Caco-2 (cell line): ENCODE results near the gene SLC11A2. TPM values are rescaled to one million over a fixed set of nuclear protein-coding genes. Genes with fewer than 3 reads are reported as not detected.

ENCODE experiments used
- BruUV-seq: library from RNA; stranded (reverse); fragments of 400-500 nt; replicated peaks from 2 replicates; lab custom pipeline; 2021; lab: Mats Ljungman, UMichigan
- CTCF ChIA-PET: fragments of 300-600 bp; sonication (Branson Sonifier 250); formaldehyde crosslinking; loops from one replicate; lab custom pipeline; 2022; ENCODE audit warnings: antibody characterized with exemption; lab: Charles Lee
- POLR2A ChIA-PET: fragments of 300-600 bp; sonication (Branson Sonifier 250); formaldehyde crosslinking; loops from one replicate; lab custom pipeline; 2022; ENCODE audit warnings: antibody characterized with exemption; lab: Charles Lee
- DNase-seq, 2 experiments: peaks; one replicate each; pipeline versions ENCODE4 v3.0.0 to v3.0.0-alpha.2; 2020 to 2022
- H3K27me3 ChIP-seq: replicated peaks from 2 replicates; pipeline ENCODE4 v1.6.0; 2011; ENCODE audit warnings: low read length; ENCODE audit not compliant: control insufficient read depth, insufficient read depth
- H3K36me3 ChIP-seq: 2 replicates; pipeline ENCODE4 v1.5.1; 2011; ENCODE audit warnings: low read length; ENCODE audit not compliant: control insufficient read depth, insufficient read depth
- H3K4me1 ChIP-seq: fragments of 250-450 bp; sonication (Bioruptor Pico); 2 replicates; pipeline ENCODE4 v1.5.1; 2020; ENCODE audit warnings: mild to moderate bottlenecking
- H3K4me3 ChIP-seq: 2 replicates; pipeline ENCODE4 v1.5.1; 2011; ENCODE audit warnings: low read depth, mild to moderate bottlenecking, control low read depth, low read length
- H3K9me3 ChIP-seq: fragments of 250-450 bp; sonication (Bioruptor Pico); 2 replicates; pipeline ENCODE4 v1.5.1; 2020; ENCODE audit warnings: mild to moderate bottlenecking, moderate library complexity
- H3K27ac Mint-ChIP-seq: one replicate; pipeline ENCODE4 v1.8.0; 2022; ENCODE audit warnings: mixed read lengths; ENCODE audit not compliant: unreplicated experiment
- H3K27me3 Mint-ChIP-seq: one replicate; pipeline ENCODE4 v1.8.0; 2022; ENCODE audit warnings: mixed read lengths; ENCODE audit not compliant: insufficient read depth, unreplicated experiment
- H3K36me3 Mint-ChIP-seq: one replicate; pipeline ENCODE4 v1.8.0; 2022; ENCODE audit warnings: mild to moderate bottlenecking, mixed read lengths; ENCODE audit not compliant: insufficient read depth, unreplicated experiment
- H3K4me1 Mint-ChIP-seq: one replicate; pipeline ENCODE4 v1.8.0; 2022; ENCODE audit warnings: low read depth, mixed read lengths; ENCODE audit not compliant: unreplicated experiment
- H3K4me3 Mint-ChIP-seq: one replicate; pipeline ENCODE4 v1.8.0; 2022; ENCODE audit warnings: mild to moderate bottlenecking, moderate library complexity, mixed read lengths; ENCODE audit not compliant: unreplicated experiment
- H3K9me3 Mint-ChIP-seq: one replicate; pipeline ENCODE4 v1.8.0; 2022; ENCODE audit warnings: mixed read lengths; ENCODE audit not compliant: unreplicated experiment
- CTCF ChIP-seq, 2 experiments: fragments of 200-600 bp in 1 of 2; IDR thresholded peaks; 1 replicate in 1 of 2; 2 replicates in 1 of 2; pipeline versions ENCODE4 v1.5.1 to v1.8.0; 2011 to 2022; ENCODE audit warnings: antibody characterized with exemption in 1 of 2, control low read depth in 1 of 2, inconsistent platforms in 1 of 2, low read depth in 1 of 2, low read length in 1 of 2, mild to moderate bottlenecking in 1 of 2, moderate library complexity in 1 of 2; ENCODE audit not compliant: insufficient read depth in 1 of 2, severe bottlenecking in 1 of 2, unreplicated experiment in 1 of 2
- intact Hi-C: fragments of 100-400 bp; cut with micrococcal nuclease; formaldehyde crosslinking; loops from one replicate; pipeline ENCODE4 v1.10.0; 2022; ENCODE audit not compliant: unreplicated experiment
- total RNA-seq: library from RNA; stranded (reverse); gene quantifications from 2 replicates; pipeline ENCODE4 v1.2.3, GENCODE V29; 2022

SLC11A2 gene
- total RNA-seq, 1 experiment from 2014 or later = 115 TPM

GRCh38 chr12:50985322-50985721, 40.9 kb downstream of the SLC11A2 start:
- ChIA-PET POLR2A (no interaction called here), CTCF (interaction anchor here (1.0 to 4.9 kb wide), 2 partner anchors 19 to 160 kb away, joined by 3 to 88 read pairs; no protein-coding TSS in a partner anchor)
- Mint-ChIP-seq H3K4me1 (peaks cover 28% of the 10 kb centered on the region), H3K27ac (no peak overlapping the region), H3K36me3 (peaks cover 33% of the 10 kb centered on the region), H3K4me3 (no peak overlapping the region), H3K9me3 (no peaks in the 10 kb centered on the region), H3K27me3 (no peaks in the 10 kb centered on the region)
- DNase-seq = no peak
- Histone ChIP-seq H3K27me3 (no peaks in the 10 kb centered on the region), H3K4me1 (peaks cover 16% of the 10 kb centered on the region), H3K4me3 (no peak overlapping the region), H3K9me3 (no peaks in the 10 kb centered on the region), H3K36me3 (peaks cover 3% of the 10 kb centered on the region; the same call in 1 of the 2 replicates)
- no TSS peak for BruUV-seq
- no peak for TF ChIP-seq CTCF (IDR thresholded peaks at IDR 0.05; ENCODE audit: insufficient read depth in 1 of 2, low read depth in 1 of 2, low read length in 1 of 2, severe bottlenecking in 1 of 2, unreplicated experiment in 1 of 2)
- intact Hi-C loops = loop anchor here (5.0 kb wide), 2 partner anchors 367 to 483 kb away; partner anchors contain the start of gene DIP2B

GRCh38 chr12:50984586-50985298, 41.4 kb downstream of the SLC11A2 start:
- H3K36me3 ChIP-seq = peaks cover 3% of the 10 kb centered on the region; the same call in 1 of the 2 replicates
- no peaks in the 10 kb centered on the region for H3K9me3 Mint-ChIP-seq
- POLR2A ChIA-PET = no interaction called here
- H3K4me1 ChIP-seq = peaks cover 22% of the 10 kb centered on the region
- H3K4me3 Mint-ChIP-seq = no peak overlapping the region
- H3K9me3 ChIP-seq = no peaks in the 10 kb centered on the region
- TF ChIP-seq CTCF (IDR thresholded peaks at IDR 0.05; ENCODE audit: insufficient read depth in 1 of 2, low read depth in 1 of 2, low read length in 1 of 2, severe bottlenecking in 1 of 2, unreplicated experiment in 1 of 2) = no peak
- no peak overlapping the region for H3K4me3 ChIP-seq
- no TSS peak for BruUV-seq
- peaks cover 33% of the 10 kb centered on the region for H3K4me1 Mint-ChIP-seq
- H3K27ac Mint-ChIP-seq = no peak overlapping the region
- intact Hi-C loops = loop anchor here (5.0 kb wide), 2 partner anchors 368 to 482 kb away; partner anchors contain the start of gene DIP2B
- H3K27me3 ChIP-seq = no peaks in the 10 kb centered on the region
- CTCF ChIA-PET = interaction anchor here (1.0 to 4.9 kb wide), 2 partner anchors 20 to 160 kb away, joined by 3 to 88 read pairs; no protein-coding TSS in a partner anchor
- DNase-seq = no peak
- no peaks in the 10 kb centered on the region for H3K27me3 Mint-ChIP-seq
- H3K36me3 Mint-ChIP-seq = peaks cover 28% of the 10 kb centered on the region

- peaks cover 32% of the 10 kb centered on the region for H3K4me1 Mint-ChIP-seq
- H3K4me3 Mint-ChIP-seq = no peak overlapping the region
- no peaks in the 10 kb centered on the region for H3K36me3 ChIP-seq
- H3K9me3 ChIP-seq = no peaks in the 10 kb centered on the region
- no peak for TF ChIP-seq CTCF (IDR thresholded peaks at IDR 0.05; ENCODE audit: insufficient read depth in 1 of 2, low read depth in 1 of 2, low read length in 1 of 2, severe bottlenecking in 1 of 2, unreplicated experiment in 1 of 2)
- BruUV-seq = no TSS peak
- H3K27me3 Mint-ChIP-seq = no peaks in the 10 kb centered on the region
- H3K9me3 Mint-ChIP-seq = no peaks in the 10 kb centered on the region
- POLR2A ChIA-PET = interaction anchor here (0.9 kb wide), 1 partner anchor 156 kb away, joined by 5 read pairs; no protein-coding TSS in a partner anchor
- intact Hi-C loops = no loop called here
- CTCF ChIA-PET = interaction anchor here (0.8 to 2.1 kb wide), 3 partner anchors 46 to 217 kb away, joined by 3 to 8 read pairs (median 8); no protein-coding TSS in a partner anchor
- no peak overlapping the region for H3K4me3 ChIP-seq
- H3K4me1 ChIP-seq = peaks cover 28% of the 10 kb centered on the region
- H3K36me3 Mint-ChIP-seq = peaks cover 4% of the 10 kb centered on the region
- no peak for DNase-seq
- H3K27me3 ChIP-seq = no peaks in the 10 kb centered on the region
- H3K27ac Mint-ChIP-seq = no peak overlapping the region
Observed at GRCh38 chr12:50981319-50982239, 44.6 kb downstream of the SLC11A2 start.
